GM23338 (cell line): ENCODE data around the gene KAZN. TPM values are rescaled to one million over a fixed set of nuclear protein-coding genes. Genes with fewer than 3 reads are reported as not detected.

Experiments
- ATAC-seq: fragments of 200-7000 bp; cut with Tn5 transposase; 3 replicates; pipeline ENCODE4 v1.9.1; 2020
- DNase-seq: peaks from one replicate; pipeline ENCODE4 v3.0.0-alpha.2; 2015; ENCODE audit warnings: low spot score
- H2AFZ ChIP-seq: fragments of 200-600 bp; sonication (generic); 2 replicates; pipeline ENCODE4 v1.8.0; 2016; ENCODE audit warnings: antibody characterized with exemption, mild to moderate bottlenecking, moderate library complexity
- H3F3A ChIP-seq: fragments of 200-600 bp; sonication (generic); replicated peaks from 2 replicates; pipeline ENCODE4 v1.8.0; 2017; ENCODE audit warnings: antibody characterized with exemption, mixed run types, low read depth
- H3K27ac ChIP-seq: fragments of 200-600 bp; sonication (generic); 2 replicates; pipeline ENCODE4 v1.6.1; 2016; ENCODE audit warnings: low read depth
- H3K27me3 ChIP-seq: fragments of 200-600 bp; sonication (generic); 2 replicates; pipeline ENCODE4 v1.8.0; 2016; ENCODE audit warnings: mild to moderate bottlenecking, mixed run types, moderate library complexity; ENCODE audit not compliant: insufficient read depth
- H3K36me3 ChIP-seq: fragments of 200-600 bp; sonication (generic); 2 replicates; pipeline ENCODE4 v1.8.0; 2016; ENCODE audit warnings: mild to moderate bottlenecking; ENCODE audit not compliant: insufficient read depth
- H3K4me1 ChIP-seq: fragments of 200-600 bp; sonication (generic); 2 replicates; pipeline ENCODE4 v1.8.0; 2016; ENCODE audit warnings: mild to moderate bottlenecking, moderate library complexity; ENCODE audit not compliant: insufficient read depth
- H3K4me2 ChIP-seq: fragments of 200-600 bp; sonication (generic); 2 replicates; pipeline ENCODE4 v1.7.1; 2017; ENCODE audit warnings: mixed run types
- H3K4me3 ChIP-seq: fragments of 200-600 bp; sonication (generic); 2 replicates; pipeline ENCODE4 v1.6.1; 2016; ENCODE audit warnings: mixed run types
- H3K79me2 ChIP-seq: fragments of 200-600 bp; sonication (generic); replicated peaks from 2 replicates; pipeline ENCODE4 v1.8.0; 2017; ENCODE audit warnings: mild to moderate bottlenecking; ENCODE audit not compliant: insufficient read depth
- H3K9me2 ChIP-seq: fragments of 200-600 bp; sonication (generic); 2 replicates; pipeline ENCODE4 v1.8.0; 2017; ENCODE audit not compliant: insufficient read depth
- H4K20me1 ChIP-seq: fragments of 200-600 bp; sonication (generic); replicated peaks from 2 replicates; pipeline ENCODE4 v1.8.0; 2017; ENCODE audit warnings: mild to moderate bottlenecking; ENCODE audit not compliant: insufficient read depth
- H3K27ac Mint-ChIP-seq: 2 replicates; pipeline ENCODE4 v1.8.0; 2020; ENCODE audit warnings: inconsistent platforms, mild to moderate bottlenecking, moderate library complexity, mixed read lengths
- H3K27me3 Mint-ChIP-seq: 3 replicates; pipeline ENCODE4 v1.8.0; 2022; ENCODE audit warnings: low read depth, mild to moderate bottlenecking, moderate library complexity, mixed read lengths, inconsistent platforms; ENCODE audit not compliant: insufficient read depth, poor library complexity
- H3K36me3 Mint-ChIP-seq: 3 replicates; pipeline ENCODE4 v1.8.0; 2021; ENCODE audit warnings: low read depth, mild to moderate bottlenecking, inconsistent platforms, moderate library complexity, mixed read lengths
- H3K4me1 Mint-ChIP-seq: 3 replicates; pipeline ENCODE4 v1.8.0; 2020; ENCODE audit warnings: mild to moderate bottlenecking, inconsistent platforms, mixed read lengths
- H3K4me3 Mint-ChIP-seq: 3 replicates; pipeline ENCODE4 v1.8.0; 2021; ENCODE audit warnings: moderate library complexity, mild to moderate bottlenecking, inconsistent platforms, mixed read lengths
- H3K9me3 Mint-ChIP-seq: 3 replicates; pipeline ENCODE4 v1.8.0; 2020; ENCODE audit warnings: moderate library complexity, mild to moderate bottlenecking, inconsistent platforms, mixed read lengths
- CREB1 ChIP-seq: fragments of 250-450 bp; sonication (Bioruptor Pico); IDR thresholded peaks from 2 replicates; pipeline ENCODE4 v1.5.0; 2020; ENCODE audit warnings: low read depth, mild to moderate bottlenecking, moderate library complexity
- EZH2phosphoT487 ChIP-seq: fragments of 200-600 bp; sonication (generic); IDR thresholded peaks from one replicate; pipeline ENCODE4 v1.8.1; 2018; ENCODE audit warnings: antibody characterized with exemption; ENCODE audit not compliant: unreplicated experiment
- NANOG ChIP-seq: IDR thresholded peaks from 2 replicates; pipeline ENCODE4 v1.6.1; 2016; ENCODE audit warnings: antibody characterized with exemption, borderline replicate concordance
- POLR2AphosphoS5 ChIP-seq: IDR thresholded peaks from 2 replicates; pipeline ENCODE4 v1.6.1; 2016; ENCODE audit warnings: antibody characterized with exemption, low read depth
- STAT1 ChIP-seq: IDR thresholded peaks from one replicate; pipeline ENCODE4 v1.6.1; 2016; ENCODE audit warnings: antibody characterized with exemption; ENCODE audit not compliant: unreplicated experiment
- ZNF331 ChIP-seq: fragments of 250-450 bp; sonication (Bioruptor Pico); IDR thresholded peaks from 2 replicates; pipeline ENCODE4 v1.5.0; 2020; ENCODE audit warnings: low read depth, mild to moderate bottlenecking, moderate library complexity
- polyA plus RNA-seq: library from polyadenylated mRNA; unstranded; fragments of >200 nt; fragmentation: Nextera tagmentation; extraction: Ambion mirVana; gene quantifications from 2 replicates; pipeline ENCODE4 v1.2.1, GENCODE V29; 2016
- total RNA-seq: library from RNA; depleted of rRNA; stranded (reverse); fragments of >200 nt; shearing (Covaris generic); gene quantifications from 2 replicates; pipeline ENCODE4 v1.2.3, GENCODE V29; 2014
- TF ChIP-seq, protein P1 (sequence below): IDR thresholded peaks from one replicate; pipeline ENCODE4 v1.6.1; 2018; ENCODE audit warnings: antibody characterized with exemption; ENCODE audit not compliant: unreplicated experiment
- TF ChIP-seq, protein P2 (sequence below), 2 experiments: fragments of 200-600 bp in 1 of 2; sonication (generic) in 1 of 2; conservative IDR thresholded peaks; 2 replicates each; pipeline versions ENCODE4 v1.5.1 to v1.6.1; 2016 to 2017; ENCODE audit warnings: antibody characterized with exemption in 2 of 2, low read depth in 2 of 2, mild to moderate bottlenecking in 2 of 2, moderate library complexity in 1 of 2
- TF ChIP-seq, protein P3 (sequence below): IDR thresholded peaks from 2 replicates; pipeline ENCODE4 v1.6.1; 2016; ENCODE audit warnings: antibody characterized with exemption

KAZN gene
- total and polyA plus RNA-seq, 2 experiments from 2014 or later, result 9.9 to 15.0 TPM

GRCh38 chr1:14593302-14593701, 5.2 kb upstream of the KAZN start:
- no peaks in the 10 kb centered on the region for H3K9me3 Mint-ChIP-seq

DNA sequence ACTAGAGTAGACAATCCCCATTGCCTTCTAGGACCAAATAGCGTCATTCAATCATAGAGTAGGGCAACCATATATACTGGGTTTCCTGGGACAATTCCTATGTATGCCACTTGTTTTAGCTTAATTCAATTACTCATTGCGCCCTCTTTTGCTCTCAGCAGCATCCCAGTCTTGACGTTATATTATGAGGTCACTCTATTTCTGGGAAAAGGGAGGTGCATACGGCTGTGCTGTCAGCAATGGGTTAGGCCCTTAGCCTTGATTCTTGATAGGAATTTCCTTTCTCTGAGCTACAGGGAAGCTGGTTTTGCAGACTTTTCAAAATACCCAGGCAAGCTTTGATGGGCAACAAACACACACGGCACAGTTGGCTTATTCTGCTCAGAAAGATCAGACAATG, 4.4 kb upstream of the KAZN start:
- no peak overlapping the region for H3K4me3 Mint-ChIP-seq
- Histone ChIP-seq H3K4me2 (peak overlapping the region; percentile 67), H4K20me1 (no peaks in the 10 kb centered on the region; the same call in 1 of the 2 replicates), H3K9me2 (peaks cover 3% of the 10 kb centered on the region; the same call in 1 of the 2 replicates), H3K36me3 (no peaks in the 10 kb centered on the region), H2AFZ (no peak overlapping the region), H3K27ac (peak overlapping the region; percentile 11; the same call in 1 of the 2 replicates), H3F3A (peaks cover 13% of the 10 kb centered on the region; the same call in 1 of the 2 replicates), H3K27me3 (peaks cover 60% of the 10 kb centered on the region), H3K4me3 (no peak overlapping the region), H3K4me1 (peaks cover 62% of the 10 kb centered on the region), H3K79me2 (no peaks in the 10 kb centered on the region)
- H3K36me3 Mint-ChIP-seq, result no peaks in the 10 kb centered on the region
- no peak for ATAC-seq
- H3K4me1 Mint-ChIP-seq, result peaks cover 49% of the 10 kb centered on the region
- DNase-seq, result no peak
- H3K27me3 Mint-ChIP-seq, result peaks cover 16% of the 10 kb centered on the region
- no peak overlapping the region for H3K27ac Mint-ChIP-seq
- no peaks in the 10 kb centered on the region for H3K9me3 Mint-ChIP-seq
- TF ChIP-seq, protein P1, sequence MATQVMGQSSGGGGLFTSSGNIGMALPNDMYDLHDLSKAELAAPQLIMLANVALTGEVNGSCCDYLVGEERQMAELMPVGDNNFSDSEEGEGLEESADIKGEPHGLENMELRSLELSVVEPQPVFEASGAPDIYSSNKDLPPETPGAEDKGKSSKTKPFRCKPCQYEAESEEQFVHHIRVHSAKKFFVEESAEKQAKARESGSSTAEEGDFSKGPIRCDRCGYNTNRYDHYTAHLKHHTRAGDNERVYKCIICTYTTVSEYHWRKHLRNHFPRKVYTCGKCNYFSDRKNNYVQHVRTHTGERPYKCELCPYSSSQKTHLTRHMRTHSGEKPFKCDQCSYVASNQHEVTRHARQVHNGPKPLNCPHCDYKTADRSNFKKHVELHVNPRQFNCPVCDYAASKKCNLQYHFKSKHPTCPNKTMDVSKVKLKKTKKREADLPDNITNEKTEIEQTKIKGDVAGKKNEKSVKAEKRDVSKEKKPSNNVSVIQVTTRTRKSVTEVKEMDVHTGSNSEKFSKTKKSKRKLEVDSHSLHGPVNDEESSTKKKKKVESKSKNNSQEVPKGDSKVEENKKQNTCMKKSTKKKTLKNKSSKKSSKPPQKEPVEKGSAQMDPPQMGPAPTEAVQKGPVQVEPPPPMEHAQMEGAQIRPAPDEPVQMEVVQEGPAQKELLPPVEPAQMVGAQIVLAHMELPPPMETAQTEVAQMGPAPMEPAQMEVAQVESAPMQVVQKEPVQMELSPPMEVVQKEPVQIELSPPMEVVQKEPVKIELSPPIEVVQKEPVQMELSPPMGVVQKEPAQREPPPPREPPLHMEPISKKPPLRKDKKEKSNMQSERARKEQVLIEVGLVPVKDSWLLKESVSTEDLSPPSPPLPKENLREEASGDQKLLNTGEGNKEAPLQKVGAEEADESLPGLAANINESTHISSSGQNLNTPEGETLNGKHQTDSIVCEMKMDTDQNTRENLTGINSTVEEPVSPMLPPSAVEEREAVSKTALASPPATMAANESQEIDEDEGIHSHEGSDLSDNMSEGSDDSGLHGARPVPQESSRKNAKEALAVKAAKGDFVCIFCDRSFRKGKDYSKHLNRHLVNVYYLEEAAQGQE, result no peak
- TF ChIP-seq POLR2AphosphoS5 (no peak), STAT1 (no peak), NANOG (no peak)
- TF ChIP-seq, protein P2, sequence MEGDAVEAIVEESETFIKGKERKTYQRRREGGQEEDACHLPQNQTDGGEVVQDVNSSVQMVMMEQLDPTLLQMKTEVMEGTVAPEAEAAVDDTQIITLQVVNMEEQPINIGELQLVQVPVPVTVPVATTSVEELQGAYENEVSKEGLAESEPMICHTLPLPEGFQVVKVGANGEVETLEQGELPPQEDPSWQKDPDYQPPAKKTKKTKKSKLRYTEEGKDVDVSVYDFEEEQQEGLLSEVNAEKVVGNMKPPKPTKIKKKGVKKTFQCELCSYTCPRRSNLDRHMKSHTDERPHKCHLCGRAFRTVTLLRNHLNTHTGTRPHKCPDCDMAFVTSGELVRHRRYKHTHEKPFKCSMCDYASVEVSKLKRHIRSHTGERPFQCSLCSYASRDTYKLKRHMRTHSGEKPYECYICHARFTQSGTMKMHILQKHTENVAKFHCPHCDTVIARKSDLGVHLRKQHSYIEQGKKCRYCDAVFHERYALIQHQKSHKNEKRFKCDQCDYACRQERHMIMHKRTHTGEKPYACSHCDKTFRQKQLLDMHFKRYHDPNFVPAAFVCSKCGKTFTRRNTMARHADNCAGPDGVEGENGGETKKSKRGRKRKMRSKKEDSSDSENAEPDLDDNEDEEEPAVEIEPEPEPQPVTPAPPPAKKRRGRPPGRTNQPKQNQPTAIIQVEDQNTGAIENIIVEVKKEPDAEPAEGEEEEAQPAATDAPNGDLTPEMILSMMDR (conservative IDR thresholded peaks at IDR 0.05; ENCODE audit: low read depth in 2 of 2), result no peak
- TF ChIP-seq, protein P3, sequence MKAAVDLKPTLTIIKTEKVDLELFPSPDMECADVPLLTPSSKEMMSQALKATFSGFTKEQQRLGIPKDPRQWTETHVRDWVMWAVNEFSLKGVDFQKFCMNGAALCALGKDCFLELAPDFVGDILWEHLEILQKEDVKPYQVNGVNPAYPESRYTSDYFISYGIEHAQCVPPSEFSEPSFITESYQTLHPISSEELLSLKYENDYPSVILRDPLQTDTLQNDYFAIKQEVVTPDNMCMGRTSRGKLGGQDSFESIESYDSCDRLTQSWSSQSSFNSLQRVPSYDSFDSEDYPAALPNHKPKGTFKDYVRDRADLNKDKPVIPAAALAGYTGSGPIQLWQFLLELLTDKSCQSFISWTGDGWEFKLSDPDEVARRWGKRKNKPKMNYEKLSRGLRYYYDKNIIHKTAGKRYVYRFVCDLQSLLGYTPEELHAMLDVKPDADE, result no peak

More at GRCh38 chr1:14593302-14593701, 5.2 kb upstream of the KAZN start:
- Histone ChIP-seq H3K36me3 (no peaks in the 10 kb centered on the region), H3K4me2 (peak overlapping the region; percentile 67), H3K9me2 (peaks cover 3% of the 10 kb centered on the region; the same call in 1 of the 2 replicates), H3F3A (peaks cover 13% of the 10 kb centered on the region; the same call in 1 of the 2 replicates), H2AFZ (no peak overlapping the region), H3K79me2 (no peaks in the 10 kb centered on the region), H3K4me1 (peaks cover 62% of the 10 kb centered on the region), H4K20me1 (no peaks in the 10 kb centered on the region; the same call in 1 of the 2 replicates), H3K27ac (peak overlapping the region; percentile 11; the same call in 1 of the 2 replicates), H3K4me3 (peak overlapping the region; percentile 15), H3K27me3 (peaks cover 60% of the 10 kb centered on the region)
- TF ChIP-seq CREB1 (CRISPR knock-in tag) (no peak), ZNF331 (no peak), EZH2phosphoT487 (no peak), STAT1 (no peak), NANOG (peak; percentile 73)
- TF ChIP-seq, protein P1, result no peak
- ATAC-seq (peak; percentile 43), DNase-seq (peak; percentile 60)
- no peak overlapping the region for H3K27ac Mint-ChIP-seq
- peak overlapping the region; percentile 3; the same call in 2 of the 3 replicates for H3K4me3 Mint-ChIP-seq
- H3K27me3 Mint-ChIP-seq, result peaks cover 16% of the 10 kb centered on the region
- H3K4me1 Mint-ChIP-seq, result peaks cover 49% of the 10 kb centered on the region
- H3K36me3 Mint-ChIP-seq, result no peaks in the 10 kb centered on the region
